Cardiac muscle cell (in vitro differentiated cells and primary cell): ENCODE results near the gene SNX25. TPM values are rescaled to one million over a fixed set of nuclear protein-coding genes. Genes with fewer than 3 reads are reported as not detected.

Source experiments
- DNase-seq, 2 donors: peaks; one replicate each; pipeline versions ENCODE4 v3.0.0 to v3.0.0-alpha.2; 2010 to 2017; ENCODE audit warnings: low read depth in 1 of 2, low spot score in 1 of 2
- H3K27ac ChIP-seq: fragments of 200-600 bp; sonication (generic); 2 replicates; pipeline ENCODE4 v1.5.1; 2016
- H3K27me3 ChIP-seq: fragments of 200-600 bp; sonication (generic); 2 replicates; pipeline ENCODE4 v1.6.0; 2016; ENCODE audit warnings: control low read depth
- H3K36me3 ChIP-seq: fragments of 200-600 bp; sonication (generic); 2 replicates; pipeline ENCODE4 v1.5.1; 2016; ENCODE audit warnings: control low read depth
- H3K4me1 ChIP-seq: fragments of 200-600 bp; sonication (generic); 2 replicates; pipeline ENCODE4 v1.8.1; 2017; ENCODE audit warnings: low read depth, mild to moderate bottlenecking, mixed run types
- H3K4me3 ChIP-seq: fragments of 200-600 bp; sonication (generic); 2 replicates; pipeline ENCODE4 v1.5.1; 2016; ENCODE audit warnings: mild to moderate bottlenecking
- H3K9me3 ChIP-seq: fragments of 200-600 bp; sonication (generic); 2 replicates; pipeline ENCODE4 v1.5.1; 2017; ENCODE audit warnings: low read depth, mild to moderate bottlenecking, control low read depth
- CTCF ChIP-seq: IDR thresholded peaks from 2 replicates; pipeline ENCODE4 v1.5.1; 2012; ENCODE audit warnings: low read depth, mild to moderate bottlenecking, low read length
- polyA plus RNA-seq: library from polyadenylated mRNA; unstranded; fragments of >200 nt; fragmentation: Nextera tagmentation; extraction: Ambion mirVana; gene quantifications from 2 replicates; pipeline ENCODE4 v1.2.1, GENCODE V29; 2016
- total RNA-seq: library from RNA; depleted of rRNA; stranded (reverse); fragments of >200 nt; gene quantifications from 2 replicates; pipeline ENCODE4 v1.2.3, GENCODE V29; 2016

The SNX25 gene
- total and polyA plus RNA-seq, 2 experiments from 2014 or later: 19.7 to 20.9 TPM

- peak within 1 kb of the TSS; percentile 53 for H3K4me3 ChIP-seq
- peak within 1 kb of the TSS; percentile 82 for H3K27ac ChIP-seq
- no peaks in the 10 kb centered on the region for H3K9me3 ChIP-seq
- H3K36me3 ChIP-seq: peaks cover 13% of the 10 kb centered on the region
- no peaks in the 10 kb centered on the region for H3K27me3 ChIP-seq
- DNase-seq: peak in 1 of 2 donors; percentile 18
- H3K4me1 ChIP-seq: peaks cover 14% of the 10 kb centered on the region
- no peak for TF ChIP-seq CTCF
These were observed 186.0 kb downstream of the SNX25 start, which contains the start of gene LRP2BP for GRCh38 chr4:185395238-185395955. Gene LRP2BP (minus strand): TSS chr4:185395924. CDS start chr4:185378186, 17,738 bp downstream.

DNA sequence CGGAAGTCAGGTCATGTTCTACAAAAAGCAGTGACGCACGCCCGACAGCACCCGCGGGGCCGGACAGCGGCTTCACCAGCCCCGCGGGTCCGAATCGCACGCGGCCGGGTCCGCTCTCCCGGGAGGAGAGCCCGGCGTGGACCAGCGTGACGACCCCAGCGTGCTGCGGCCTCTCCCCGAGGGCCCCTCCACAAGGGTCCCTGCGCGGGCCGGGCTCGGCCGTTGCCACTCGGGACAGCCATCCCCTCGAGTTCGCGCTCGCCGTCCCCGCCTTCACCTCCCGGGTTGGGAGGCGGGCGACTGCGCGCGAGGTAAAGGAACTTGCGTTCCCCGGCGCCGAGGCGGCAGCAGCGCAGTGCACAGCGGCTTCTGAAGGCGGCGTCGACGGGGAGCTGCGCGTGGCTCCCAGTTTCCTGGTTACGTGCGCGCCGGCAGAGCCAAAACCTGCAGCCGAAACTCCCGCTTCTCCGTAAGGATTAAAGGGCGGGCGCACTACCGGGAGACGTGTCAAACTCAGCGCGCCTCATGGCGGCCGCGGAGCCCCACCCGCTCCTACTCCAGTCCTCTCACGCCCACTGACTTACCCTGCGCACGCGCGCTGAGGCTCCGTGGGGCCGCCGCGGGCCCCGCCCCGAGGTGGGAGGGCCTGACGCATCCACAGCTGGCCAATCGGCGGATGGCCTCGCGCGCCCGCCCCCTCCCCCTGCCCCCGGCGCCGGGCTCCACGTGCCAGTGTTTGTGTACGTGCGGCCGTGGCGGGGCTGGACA lies 186.7 kb downstream of the SNX25 start:
- DNase-seq: peak; percentile 96 to 99
- H3K4me3 ChIP-seq: peak overlapping the region; percentile 53
- H3K4me1 ChIP-seq: peaks cover 14% of the 10 kb centered on the region
- peak overlapping the region; percentile 82 for H3K27ac ChIP-seq
- TF ChIP-seq CTCF: no peak
- no peaks in the 10 kb centered on the region for H3K27me3 ChIP-seq
- H3K9me3 ChIP-seq: no peaks in the 10 kb centered on the region
- peaks cover 17% of the 10 kb centered on the region for H3K36me3 ChIP-seq

GRCh38 chr4:185396724-185397385 lies 187.5 kb downstream of the SNX25 start, which contains the start of gene ANKRD37:
Gene ANKRD37 (plus strand): TSS chr4:185396841. CDS start chr4:185396924, 83 bp downstream.
- H3K4me1 ChIP-seq: peaks cover 14% of the 10 kb centered on the region
- H3K36me3 ChIP-seq: peaks cover 17% of the 10 kb centered on the region
- no peaks in the 10 kb centered on the region for H3K9me3 ChIP-seq
- H3K4me3 ChIP-seq: peak within 1 kb of the TSS; percentile 53
- no peaks in the 10 kb centered on the region for H3K27me3 ChIP-seq
- peak; percentile 41 to 61 for DNase-seq
- peak within 1 kb of the TSS; percentile 82 for H3K27ac ChIP-seq
- TF ChIP-seq CTCF: no peak

DNA sequence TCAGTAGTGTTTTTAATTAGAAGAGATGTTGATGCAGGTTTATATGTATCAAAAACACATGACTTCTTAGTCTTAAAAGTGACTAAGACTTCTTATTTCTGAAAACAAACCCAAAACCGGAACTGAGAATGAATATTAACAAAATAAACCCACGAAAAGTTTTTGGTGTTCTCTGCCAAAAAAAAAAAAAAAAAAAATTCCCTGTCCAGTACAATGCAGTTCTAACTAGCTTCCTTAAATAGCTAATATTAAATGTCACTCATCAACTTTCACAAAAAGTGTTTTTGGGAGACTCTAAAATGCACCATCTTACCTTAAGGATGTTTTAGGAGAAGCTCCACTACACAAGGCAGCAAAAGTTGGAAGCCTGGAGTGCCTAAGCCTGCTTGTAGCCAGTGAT lies 189.2 kb downstream of the SNX25 start:
- H3K27me3 ChIP-seq: no peaks in the 10 kb centered on the region
- H3K4me1 ChIP-seq: peaks cover 14% of the 10 kb centered on the region
- no peak for DNase-seq
- H3K4me3 ChIP-seq: no peak overlapping the region
- no peaks in the 10 kb centered on the region for H3K9me3 ChIP-seq
- no peak overlapping the region for H3K27ac ChIP-seq
- H3K36me3 ChIP-seq: peaks cover 29% of the 10 kb centered on the region
- no peak for TF ChIP-seq CTCF

- peaks cover 29% of the 10 kb centered on the region for H3K36me3 ChIP-seq
- H3K9me3 ChIP-seq: no peaks in the 10 kb centered on the region
- H3K27me3 ChIP-seq: no peaks in the 10 kb centered on the region
- no peak overlapping the region for H3K27ac ChIP-seq
- H3K4me1 ChIP-seq: peaks cover 14% of the 10 kb centered on the region
- TF ChIP-seq CTCF: no peak
- H3K4me3 ChIP-seq: no peak overlapping the region
- DNase-seq: no peak
These were observed 190.1 kb downstream of the SNX25 start for GRCh38 chr4:185399466-185399865.
